Peyer's patch (tissue), 4 donors: ENCODE results near the gene ESF1. TPM values are rescaled to one million over a fixed set of nuclear protein-coding genes. Genes with fewer than 3 reads are reported as not detected.

ENCODE experiments used
- DNase-seq, 3 donors: peaks; one replicate each; pipeline ENCODE4 v3.0.0-alpha.2; 2017 to 2019
- H3K27ac ChIP-seq, 4 donors: fragments of 200-600 bp; sonication (generic); one replicate each; pipeline ENCODE4 v1.5.1; 2016 to 2019
- H3K27me3 ChIP-seq, 2 donors: fragments of 200-600 bp; sonication (generic); one replicate each; pipeline ENCODE4 v1.5.1; 2019
- H3K36me3 ChIP-seq, 3 donors: fragments of 200-600 bp; sonication (generic); one replicate each; pipeline ENCODE4 v1.5.1; 2016 to 2019
- H3K4me1 ChIP-seq, 4 donors: fragments of 200-600 bp; sonication (generic); one replicate each; pipeline ENCODE4 v1.5.1; 2016 to 2019
- H3K4me3 ChIP-seq, 4 donors: fragments of 200-600 bp; sonication (generic); 1 replicate in 3 of 4; 2 replicates in 1 of 4; pipeline ENCODE4 v1.5.1; 2016 to 2019; ENCODE audit warnings: mild to moderate bottlenecking in 1 of 4
- H3K9me3 ChIP-seq, 4 donors: fragments of 200-600 bp; sonication (generic); one replicate each; pipeline ENCODE4 v1.5.1; 2016 to 2019; ENCODE audit warnings: mild to moderate bottlenecking in 1 of 4
- POLR2A ChIP-seq, 2 donors: fragments of 450-650 bp; IDR thresholded peaks; one replicate each; pipeline ENCODE4 v1.5.1; 2017; ENCODE audit warnings: antibody characterized with exemption in 2 of 2, mild to moderate bottlenecking in 2 of 2, moderate library complexity in 2 of 2
- total RNA-seq, 4 donors: library from RNA; depleted of rRNA; stranded (reverse); fragments of >200 nt; gene quantifications; one replicate each; pipeline ENCODE4 v1.1.0, GENCODE V29; 2016
- TF ChIP-seq, protein P1 (sequence below), 6 experiments: fragments of 450-650 bp in 4 of 6; fragments of 200-600 bp in 2 of 6; sonication (generic) in 1 of 6; IDR thresholded peaks; one replicate each; pipeline ENCODE4 v1.5.1; 2017 to 2019; ENCODE audit warnings: antibody characterized with exemption in 6 of 6, mild to moderate bottlenecking in 3 of 6, moderate library complexity in 1 of 6

ESF1 gene
- total RNA-seq, 4 donors from 2014 or later = 7.9 to 26.4 (median 9.6) TPM

DNA sequence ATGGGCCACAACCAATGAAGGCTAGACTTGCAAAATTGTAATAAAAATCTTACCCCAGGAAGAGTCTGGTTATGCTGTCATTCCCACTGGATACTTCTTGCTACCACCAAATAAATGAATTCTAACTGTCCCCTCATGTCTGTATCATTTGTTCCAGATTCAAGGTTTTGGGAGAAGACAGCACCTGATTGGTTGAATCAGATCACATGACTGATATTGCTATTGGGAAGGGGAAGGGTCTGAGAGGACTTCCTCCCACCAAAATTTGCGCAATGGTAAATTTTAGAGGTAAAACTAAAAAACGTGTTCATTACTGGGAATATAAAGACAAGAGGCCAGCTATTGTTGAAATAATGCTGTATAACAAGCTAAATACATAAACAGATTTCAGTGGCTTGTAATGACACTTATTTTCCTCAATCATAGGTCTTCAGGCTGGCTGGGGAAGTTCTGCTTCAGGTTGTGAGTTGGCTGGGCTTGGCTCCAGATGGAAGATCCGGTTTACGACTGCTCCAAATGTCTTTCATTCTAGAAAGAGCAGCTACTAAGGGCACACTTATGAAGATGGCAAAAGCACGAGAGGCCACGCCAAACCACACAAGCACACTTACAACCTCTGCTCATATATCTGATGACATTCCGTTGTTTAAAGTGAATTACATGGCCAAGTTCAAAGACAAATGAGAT, 118.9 kb downstream of the ESF1 start:
- H3K4me1 ChIP-seq = no peaks in the 10 kb centered on the region
- H3K36me3 ChIP-seq = no peaks in the 10 kb centered on the region
- H3K27ac ChIP-seq = no peak overlapping the region
- TF ChIP-seq, protein P1, sequence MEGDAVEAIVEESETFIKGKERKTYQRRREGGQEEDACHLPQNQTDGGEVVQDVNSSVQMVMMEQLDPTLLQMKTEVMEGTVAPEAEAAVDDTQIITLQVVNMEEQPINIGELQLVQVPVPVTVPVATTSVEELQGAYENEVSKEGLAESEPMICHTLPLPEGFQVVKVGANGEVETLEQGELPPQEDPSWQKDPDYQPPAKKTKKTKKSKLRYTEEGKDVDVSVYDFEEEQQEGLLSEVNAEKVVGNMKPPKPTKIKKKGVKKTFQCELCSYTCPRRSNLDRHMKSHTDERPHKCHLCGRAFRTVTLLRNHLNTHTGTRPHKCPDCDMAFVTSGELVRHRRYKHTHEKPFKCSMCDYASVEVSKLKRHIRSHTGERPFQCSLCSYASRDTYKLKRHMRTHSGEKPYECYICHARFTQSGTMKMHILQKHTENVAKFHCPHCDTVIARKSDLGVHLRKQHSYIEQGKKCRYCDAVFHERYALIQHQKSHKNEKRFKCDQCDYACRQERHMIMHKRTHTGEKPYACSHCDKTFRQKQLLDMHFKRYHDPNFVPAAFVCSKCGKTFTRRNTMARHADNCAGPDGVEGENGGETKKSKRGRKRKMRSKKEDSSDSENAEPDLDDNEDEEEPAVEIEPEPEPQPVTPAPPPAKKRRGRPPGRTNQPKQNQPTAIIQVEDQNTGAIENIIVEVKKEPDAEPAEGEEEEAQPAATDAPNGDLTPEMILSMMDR (IDR thresholded peaks at IDR 0.05) = no peak
- TF ChIP-seq POLR2A (IDR thresholded peaks at IDR 0.05) = no peak
- H3K27me3 ChIP-seq = no peaks in the 10 kb centered on the region
- DNase-seq = no peak
- no peaks in the 10 kb centered on the region for H3K9me3 ChIP-seq
- H3K4me3 ChIP-seq = no peak overlapping the region

Other genes starting within 250 kb of the ESF1 start
- gene TASP1, start 146.0 kb downstream of the ESF1 start, total RNA-seq = 10 to 100 TPM in 2 of 4 donors, 1 to 10 TPM in 2; 6.6 to 21.5 (median 9.8) TPM
- gene NDUFAF5, start 109 bp upstream of the ESF1 start, total RNA-seq = 10 to 100 TPM; 15.4 to 25.4 (median 23.0) TPM
- gene SEL1L2, start 205.7 kb upstream of the ESF1 start, total RNA-seq = not detected
- 10 to 100 TPM in 1 of 4 donors, 1 to 10 TPM in 3; 2.5 to 10.7 (median 6.5) TPM for gene MACROD2, start 210.6 kb upstream of the ESF1 start, total RNA-seq